Measurements from ENCODE around the gene AZU1.

DNA sequence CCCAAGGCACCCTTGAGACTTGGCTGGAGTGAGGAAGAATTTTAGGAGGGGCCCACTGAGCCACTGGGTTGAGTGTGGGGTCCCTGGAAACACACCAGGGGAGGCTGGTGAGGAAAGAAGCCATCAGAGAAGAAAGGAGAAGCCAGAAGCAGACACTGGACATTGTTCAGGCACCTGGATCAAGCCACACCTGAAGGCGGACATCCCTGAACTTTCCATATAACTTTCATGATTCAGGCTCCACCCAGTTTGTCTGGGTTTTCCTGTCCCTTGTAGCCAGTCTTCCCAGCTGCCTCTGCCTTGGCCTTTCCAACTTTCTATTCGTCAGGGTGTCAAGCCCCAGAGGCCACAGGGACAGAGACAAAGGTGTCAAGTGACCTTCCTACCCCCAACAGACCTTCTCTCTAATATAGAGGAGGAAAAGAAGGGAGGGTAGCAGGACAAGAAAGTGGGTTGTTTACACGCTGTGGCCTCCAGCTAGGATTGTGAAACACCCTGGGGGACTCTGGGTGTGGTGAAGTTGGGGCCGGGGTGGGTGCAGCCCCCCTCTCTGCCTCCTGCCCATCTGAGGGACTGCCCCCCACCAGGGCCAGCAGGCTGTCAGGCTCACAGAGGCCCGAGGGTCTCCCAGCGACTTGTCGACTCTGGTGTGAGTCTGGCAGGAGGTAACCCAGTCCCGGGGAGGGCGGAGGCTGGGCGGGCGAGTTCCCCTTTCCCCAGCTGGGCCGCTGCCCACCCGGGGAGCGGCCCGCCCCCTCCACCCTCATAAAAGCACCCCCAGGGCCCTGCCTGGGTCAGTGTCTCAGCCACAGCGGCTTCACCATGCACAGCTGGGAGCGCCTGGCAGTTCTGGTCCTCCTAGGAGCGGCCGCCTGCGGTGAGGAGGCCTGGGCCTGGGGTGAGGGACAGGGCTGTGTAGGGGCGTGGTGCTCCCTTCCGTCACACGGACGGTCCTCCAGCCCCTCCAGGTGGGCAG, 31.5 kb downstream of the AZU1 start, which contains the start of gene CFD:
- TF ChIP-seq, protein P1, sequence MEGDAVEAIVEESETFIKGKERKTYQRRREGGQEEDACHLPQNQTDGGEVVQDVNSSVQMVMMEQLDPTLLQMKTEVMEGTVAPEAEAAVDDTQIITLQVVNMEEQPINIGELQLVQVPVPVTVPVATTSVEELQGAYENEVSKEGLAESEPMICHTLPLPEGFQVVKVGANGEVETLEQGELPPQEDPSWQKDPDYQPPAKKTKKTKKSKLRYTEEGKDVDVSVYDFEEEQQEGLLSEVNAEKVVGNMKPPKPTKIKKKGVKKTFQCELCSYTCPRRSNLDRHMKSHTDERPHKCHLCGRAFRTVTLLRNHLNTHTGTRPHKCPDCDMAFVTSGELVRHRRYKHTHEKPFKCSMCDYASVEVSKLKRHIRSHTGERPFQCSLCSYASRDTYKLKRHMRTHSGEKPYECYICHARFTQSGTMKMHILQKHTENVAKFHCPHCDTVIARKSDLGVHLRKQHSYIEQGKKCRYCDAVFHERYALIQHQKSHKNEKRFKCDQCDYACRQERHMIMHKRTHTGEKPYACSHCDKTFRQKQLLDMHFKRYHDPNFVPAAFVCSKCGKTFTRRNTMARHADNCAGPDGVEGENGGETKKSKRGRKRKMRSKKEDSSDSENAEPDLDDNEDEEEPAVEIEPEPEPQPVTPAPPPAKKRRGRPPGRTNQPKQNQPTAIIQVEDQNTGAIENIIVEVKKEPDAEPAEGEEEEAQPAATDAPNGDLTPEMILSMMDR (IDR thresholded peaks at IDR 0.05) = no peak
- TF ChIP-seq POLR2A (IDR thresholded peaks at IDR 0.05) = peak in 1 of 2 donors; percentile 67

Measured in heart left ventricle (tissue), 13 donors.